Astrocyte (in vitro differentiated cells and primary cell): ENCODE measurements around the gene IL17C.

ENCODE experiments used
- EZH2 ChIP-seq: IDR thresholded peaks from 2 replicates; pipeline ENCODE4 v1.6.1; 2012; ENCODE audit warnings: mild to moderate bottlenecking, low read length, inconsistent platforms; ENCODE audit not compliant: insufficient read depth
- TF ChIP-seq, protein P1 (sequence below): IDR thresholded peaks from 2 replicates; pipeline ENCODE4 v1.5.1; 2011; ENCODE audit warnings: low read depth, mild to moderate bottlenecking, inconsistent platforms, low read length, moderate library complexity; ENCODE audit not compliant: insufficient read depth

GRCh38 chr16:88656291-88656980, 18.1 kb downstream of the IL17C start:
- TF ChIP-seq, protein P1, sequence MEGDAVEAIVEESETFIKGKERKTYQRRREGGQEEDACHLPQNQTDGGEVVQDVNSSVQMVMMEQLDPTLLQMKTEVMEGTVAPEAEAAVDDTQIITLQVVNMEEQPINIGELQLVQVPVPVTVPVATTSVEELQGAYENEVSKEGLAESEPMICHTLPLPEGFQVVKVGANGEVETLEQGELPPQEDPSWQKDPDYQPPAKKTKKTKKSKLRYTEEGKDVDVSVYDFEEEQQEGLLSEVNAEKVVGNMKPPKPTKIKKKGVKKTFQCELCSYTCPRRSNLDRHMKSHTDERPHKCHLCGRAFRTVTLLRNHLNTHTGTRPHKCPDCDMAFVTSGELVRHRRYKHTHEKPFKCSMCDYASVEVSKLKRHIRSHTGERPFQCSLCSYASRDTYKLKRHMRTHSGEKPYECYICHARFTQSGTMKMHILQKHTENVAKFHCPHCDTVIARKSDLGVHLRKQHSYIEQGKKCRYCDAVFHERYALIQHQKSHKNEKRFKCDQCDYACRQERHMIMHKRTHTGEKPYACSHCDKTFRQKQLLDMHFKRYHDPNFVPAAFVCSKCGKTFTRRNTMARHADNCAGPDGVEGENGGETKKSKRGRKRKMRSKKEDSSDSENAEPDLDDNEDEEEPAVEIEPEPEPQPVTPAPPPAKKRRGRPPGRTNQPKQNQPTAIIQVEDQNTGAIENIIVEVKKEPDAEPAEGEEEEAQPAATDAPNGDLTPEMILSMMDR = no peak
- TF ChIP-seq EZH2 = no peak
